Pancreas (tissue), 10 donors: ENCODE data around the gene EIF2S3. TPM values are rescaled to one million over a fixed set of nuclear protein-coding genes. Genes with fewer than 3 reads are reported as not detected.

Experiments
- ATAC-seq, 4 donors: fragments of 200-7000 bp; cut with Tn5 transposase; one replicate each; pipeline versions ENCODE4 v1.8.0 to v1.9.1; 2020; ENCODE audit warnings: mild to moderate bottlenecking in 4 of 4, moderate library complexity in 4 of 4
- DNase-seq, 6 donors: peaks; one replicate each; pipeline ENCODE4 v3.0.0-alpha.2; 2020
- FAIRE-seq: peaks from 2 replicates; lab custom pipeline; 2012; peaks lifted over from hg19 to GRCh38; lab: Jason Lieb, UNC
- H3K27ac ChIP-seq, 4 donors: fragments of 200-600 bp; sonication (generic); 1 replicate in 3 of 4; 2 replicates in 1 of 4; pipeline versions ENCODE4 v1.5.0 to v1.8.0; 2020
- H3K27me3 ChIP-seq, 4 donors: fragments of 200-600 bp; one replicate each; pipeline ENCODE4 v1.8.0; 2021
- H3K36me3 ChIP-seq, 3 donors: fragments of 200-600 bp; sonication (generic) in 1 of 3; one replicate each; pipeline versions ENCODE4 v1.5.0 to v1.8.0; 2020 to 2021
- H3K4me1 ChIP-seq, 3 donors: fragments of 200-600 bp; one replicate each; pipeline ENCODE4 v1.8.0; 2021
- H3K4me3 ChIP-seq, 4 donors: fragments of 200-600 bp; sonication (generic) in 2 of 4; one replicate each; pipeline versions ENCODE4 v1.5.0 to v1.8.0; 2020 to 2021
- H3K9me3 ChIP-seq, 4 donors: fragments of 200-600 bp; one replicate each; pipeline ENCODE4 v1.8.0; 2021
- WGBS, 2 donors: extraction: QIAGEN DNeasy Blood & Tissue Kit; methylation state at CpG; one replicate each; pipeline ENCODE4 v1.1.7; 2013; 5-methylcytosine and 5-hydroxymethylcytosine counted together
- intact Hi-C, 3 donors: fragments of 100-400 bp; cut with DNase I; formaldehyde crosslinking; loops; one replicate each; pipeline versions ENCODE4 v1.11.1 to v1.14.2; 2022
- polyA plus RNA-seq, 2 donors: library from polyadenylated mRNA; stranded (reverse); fragments of 200-250 nt; gene quantifications; one replicate each; pipeline ENCODE4 v1.2.3, GENCODE V29; 2013
- total RNA-seq, 6 donors: library from RNA; stranded (reverse); fragmentation: NEBNext Ultra II Directional in 4 of 6; extraction: Animal tissue kit (Norgen Biotek cat#: 25700) in 4 of 6; gene quantifications; one replicate each; pipeline versions ENCODE4 v1.2.1 to v1.2.4, GENCODE V29; 2021 to 2023
- TF ChIP-seq, protein P1 (sequence below), 4 donors: fragments of 200-600 bp; sonication (generic) in 3 of 4; IDR thresholded peaks; one replicate each; pipeline versions ENCODE4 v1.5.0 to v1.8.0; 2021; ENCODE audit warnings: antibody characterized with exemption in 4 of 4
- donor health status: healthy with polysubstance abuse.
- donor health status: DM: no; HTN: no; CAD: no; lungs with moderate emphysema.
- donor health status: DM: no; HTN: no; CAD: no.
- donor health status: control.
- donor health status: control.
- donor health status: Bipolar disorder and iron deficiency.
- donor health status: DM: yes; HTN: yes; CAD: no.
- donor health status: DM: no; HTN: no; CAD: no.
- donor health status: DM: no; HTN: no; CAD: no.
- donor health status: DM: yes; HTN: yes; CAD: no.

EIF2S3 gene
- total and polyA plus RNA-seq, 8 donors = 40.0 to 139 (median 108) TPM

DNA sequence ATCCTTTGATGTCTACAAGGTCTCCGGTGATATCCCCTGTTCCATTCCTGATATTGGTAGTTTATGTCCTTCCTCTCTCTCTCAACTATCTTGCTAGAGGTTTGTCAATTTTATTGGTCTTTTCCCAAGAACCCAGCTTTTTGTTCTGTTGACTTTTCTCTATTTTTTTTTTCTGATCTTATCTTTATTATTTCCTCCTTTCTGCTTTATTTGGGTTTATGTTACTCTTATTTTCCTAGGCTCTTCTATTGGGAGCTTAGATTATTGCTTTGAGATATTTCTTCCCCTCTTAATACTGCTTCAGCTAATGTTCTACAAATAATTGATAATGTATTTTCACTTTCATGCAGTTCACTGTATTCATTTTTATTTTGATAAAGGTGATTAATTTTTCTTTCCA, 44.2 kb downstream of the EIF2S3 start:
- ATAC-seq (no peak), FAIRE-seq (no peak), DNase-seq (no peak)
- intact Hi-C loops = no loop called here
- no peaks in the 10 kb centered on the region for H3K9me3 ChIP-seq
- H3K4me3 ChIP-seq = no peak overlapping the region
- no peaks in the 10 kb centered on the region for H3K4me1 ChIP-seq
- H3K27me3 ChIP-seq = no peaks in the 10 kb centered on the region
- WGBS, 2 donors = 76 to 92% methylated on average over 1 of the region's 1 CpG
- no peaks in the 10 kb centered on the region for H3K36me3 ChIP-seq
- no peak overlapping the region for H3K27ac ChIP-seq
- TF ChIP-seq, protein P1, sequence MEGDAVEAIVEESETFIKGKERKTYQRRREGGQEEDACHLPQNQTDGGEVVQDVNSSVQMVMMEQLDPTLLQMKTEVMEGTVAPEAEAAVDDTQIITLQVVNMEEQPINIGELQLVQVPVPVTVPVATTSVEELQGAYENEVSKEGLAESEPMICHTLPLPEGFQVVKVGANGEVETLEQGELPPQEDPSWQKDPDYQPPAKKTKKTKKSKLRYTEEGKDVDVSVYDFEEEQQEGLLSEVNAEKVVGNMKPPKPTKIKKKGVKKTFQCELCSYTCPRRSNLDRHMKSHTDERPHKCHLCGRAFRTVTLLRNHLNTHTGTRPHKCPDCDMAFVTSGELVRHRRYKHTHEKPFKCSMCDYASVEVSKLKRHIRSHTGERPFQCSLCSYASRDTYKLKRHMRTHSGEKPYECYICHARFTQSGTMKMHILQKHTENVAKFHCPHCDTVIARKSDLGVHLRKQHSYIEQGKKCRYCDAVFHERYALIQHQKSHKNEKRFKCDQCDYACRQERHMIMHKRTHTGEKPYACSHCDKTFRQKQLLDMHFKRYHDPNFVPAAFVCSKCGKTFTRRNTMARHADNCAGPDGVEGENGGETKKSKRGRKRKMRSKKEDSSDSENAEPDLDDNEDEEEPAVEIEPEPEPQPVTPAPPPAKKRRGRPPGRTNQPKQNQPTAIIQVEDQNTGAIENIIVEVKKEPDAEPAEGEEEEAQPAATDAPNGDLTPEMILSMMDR (IDR thresholded peaks at IDR 0.05) = no peak

DNA sequence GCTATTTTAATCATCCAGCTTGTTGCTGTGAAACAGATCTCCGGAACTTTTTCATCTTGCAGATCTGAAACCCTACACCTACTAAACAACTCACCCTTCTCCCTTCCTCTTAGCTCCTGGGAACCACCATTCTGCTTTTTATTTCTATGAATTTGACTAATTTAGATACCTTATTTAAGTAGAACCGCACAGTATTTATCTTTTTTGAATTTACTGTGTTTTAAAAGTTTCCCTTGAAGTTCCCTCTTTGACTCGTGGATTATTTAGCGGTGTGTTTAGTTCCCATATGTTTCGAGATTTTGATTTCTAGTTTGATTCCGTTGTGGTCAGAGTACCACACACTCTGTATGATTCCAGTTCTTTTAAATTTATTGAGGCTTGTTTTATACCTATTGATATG, 44.6 kb downstream of the EIF2S3 start:
- ATAC-seq = no peak
- Histone ChIP-seq H3K4me1 (no peaks in the 10 kb centered on the region), H3K4me3 (no peak overlapping the region), H3K9me3 (no peaks in the 10 kb centered on the region), H3K27me3 (no peaks in the 10 kb centered on the region), H3K36me3 (no peaks in the 10 kb centered on the region), H3K27ac (no peak overlapping the region)
- 61 to 71% methylated on average over 6 of the region's 6 CpGs for WGBS, 2 donors
- intact Hi-C loops = no loop called here
- FAIRE-seq = no peak
- no peak for DNase-seq
- TF ChIP-seq, protein P1 (IDR thresholded peaks at IDR 0.05) = no peak

DNA sequence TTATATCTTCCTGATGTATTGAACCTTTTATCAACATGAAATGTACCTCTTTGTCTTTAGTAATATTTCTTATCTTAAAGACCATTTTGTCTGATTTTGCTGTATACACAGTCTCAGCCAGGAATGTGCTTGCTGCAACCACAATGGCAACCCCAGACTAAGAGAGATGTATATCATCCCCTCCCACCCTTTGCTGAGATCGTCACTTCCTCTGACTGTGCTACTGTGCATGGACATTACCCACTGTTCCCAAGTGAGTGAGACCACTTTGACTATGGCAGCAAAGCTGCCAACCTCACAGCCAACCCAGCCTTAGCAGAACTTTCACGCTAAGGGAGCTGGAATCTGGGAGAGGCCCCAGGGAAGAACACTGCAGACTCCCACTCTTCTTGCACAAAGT, 46.0 kb downstream of the EIF2S3 start:
- no peaks in the 10 kb centered on the region for H3K9me3 ChIP-seq
- no peaks in the 10 kb centered on the region for H3K4me1 ChIP-seq
- no peak overlapping the region for H3K27ac ChIP-seq
- WGBS, 2 donors = 86% methylated on average over 2 of the region's 2 CpGs
- FAIRE-seq (no peak), DNase-seq (no peak), ATAC-seq (no peak)
- no peak overlapping the region for H3K4me3 ChIP-seq
- intact Hi-C loops = no loop called here
- H3K27me3 ChIP-seq = no peaks in the 10 kb centered on the region
- no peaks in the 10 kb centered on the region for H3K36me3 ChIP-seq
- TF ChIP-seq, protein P1 (IDR thresholded peaks at IDR 0.05) = no peak

DNA sequence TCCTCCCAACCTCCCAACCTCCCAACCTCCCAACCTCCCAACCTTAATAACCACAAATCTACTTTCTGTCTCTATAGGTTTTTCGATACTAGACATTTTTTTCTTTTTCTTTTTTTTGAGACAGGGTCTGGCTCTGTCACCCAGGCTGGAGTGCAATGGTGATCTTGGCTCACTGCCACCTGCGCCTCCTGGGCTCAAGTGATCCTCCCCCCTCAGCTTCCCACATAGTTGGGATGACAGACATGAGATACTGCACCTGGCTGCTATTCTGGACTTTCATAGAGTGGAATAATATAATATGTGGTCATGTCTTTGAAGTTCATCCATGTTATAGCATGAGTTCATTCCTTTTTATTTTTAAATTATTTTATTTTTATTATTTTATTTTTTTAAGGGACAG, 55.3 kb downstream of the EIF2S3 start:
- Histone ChIP-seq H3K36me3 (no peaks in the 10 kb centered on the region), H3K27me3 (no peaks in the 10 kb centered on the region), H3K4me3 (no peak overlapping the region), H3K9me3 (no peaks in the 10 kb centered on the region), H3K27ac (no peak overlapping the region), H3K4me1 (no peaks in the 10 kb centered on the region)
- FAIRE-seq (no peak), DNase-seq (no peak), ATAC-seq (no peak)
- intact Hi-C loops = no loop called here
- TF ChIP-seq, protein P1 (IDR thresholded peaks at IDR 0.05) = no peak
- 35 to 47% methylated on average over 2 of the region's 2 CpGs for WGBS, 2 donors

DNA sequence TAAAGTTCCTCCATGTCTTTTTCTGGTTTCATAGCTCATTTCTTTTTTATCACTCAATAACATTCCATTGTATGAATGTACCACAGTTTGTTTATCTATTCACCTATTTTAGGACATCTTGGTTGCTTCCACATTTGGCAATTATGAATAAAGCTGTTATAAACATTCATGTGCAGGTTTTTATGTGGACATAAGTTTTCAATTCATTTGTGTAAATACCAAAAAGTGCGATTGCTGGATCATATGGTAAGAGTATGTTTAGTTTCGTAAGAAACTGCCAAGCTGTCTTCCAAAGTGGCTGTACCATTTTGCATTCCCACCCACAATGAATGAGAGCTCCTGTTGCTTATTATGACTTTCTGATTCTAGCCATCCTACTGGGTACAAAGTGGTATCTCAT, 58.4 kb downstream of the EIF2S3 start:
- no peaks in the 10 kb centered on the region for H3K36me3 ChIP-seq
- H3K27me3 ChIP-seq = no peaks in the 10 kb centered on the region
- H3K27ac ChIP-seq = no peak overlapping the region
- WGBS, 2 donors = 92 to 95% methylated on average over 2 of the region's 2 CpGs
- TF ChIP-seq, protein P1 (IDR thresholded peaks at IDR 0.05) = no peak
- DNase-seq (no peak), ATAC-seq (no peak), FAIRE-seq (no peak)
- no peaks in the 10 kb centered on the region for H3K9me3 ChIP-seq
- intact Hi-C loops = no loop called here
- H3K4me1 ChIP-seq = no peaks in the 10 kb centered on the region
- no peak overlapping the region for H3K4me3 ChIP-seq
